Spleen (tissue), 7 donors: ENCODE measurements around the gene MYL3.

Experiments
- CTCF ChIP-seq, 11 experiments: fragments of 200-600 bp in 7 of 11; fragments of 450-650 bp in 4 of 11; sonication (generic) in 4 of 11; IDR thresholded peaks in 8 of 11; conservative IDR thresholded peaks in 3 of 11; 1 replicate in 7 of 11; 2 replicates in 4 of 11; pipeline versions ENCODE4 v1.4.0 to v1.8.0; 2016 to 2021; ENCODE audit warnings: antibody characterized with exemption in 11 of 11, inconsistent platforms in 4 of 11, mild to moderate bottlenecking in 1 of 11
- POLR2A ChIP-seq, 3 donors: fragments of 450-650 bp; IDR thresholded peaks; one replicate each; pipeline ENCODE4 v1.5.1; 2017; ENCODE audit warnings: antibody characterized with exemption in 3 of 3, mild to moderate bottlenecking in 1 of 3
- POLR2AphosphoS5 ChIP-seq, 3 donors: sonication (generic); formaldehyde crosslinking; IDR thresholded peaks; one replicate each; pipeline ENCODE4 v1.5.1; 2017; ENCODE audit warnings: antibody characterized with exemption in 3 of 3
- donor health status: DM: no; HTN: no; CAD: no; lungs with moderate emphysema.
- donor health status: DM: no; HTN: no; CAD: no.
- donor health status: DM: no; HTN: no; CAD: no.

GRCh38 chr3:46865546-46865945, 2.3 kb upstream of the MYL3 start:
- TF ChIP-seq CTCF (IDR thresholded peaks at IDR 0.05 in 8 of 11, conservative IDR thresholded peaks at IDR 0.05 in 3 of 11) (no peak), POLR2AphosphoS5 (IDR thresholded peaks at IDR 0.05) (no peak), POLR2A (IDR thresholded peaks at IDR 0.05) (no peak)
